Measurements from ENCODE around the gene AVPR2.
A peak's percentile ranks its signal among the peaks of the same experiment; 100 is the strongest.

Gene AVPR2

GRCh38 chrX:153952373-153953026, 48.0 kb downstream of the AVPR2 start:
- no peak overlapping the region for H3K4ac ChIP-seq (ENCODE audit: low read depth, low read length)
- no peak overlapping the region for H4K91ac ChIP-seq (ENCODE audit: low read depth, low read length)
- H3K4me2 ChIP-seq (ENCODE audit: low read length) = no peak overlapping the region
- no peak overlapping the region for H3K14ac ChIP-seq (ENCODE audit: low read length)
- no peak overlapping the region for H2AK5ac ChIP-seq (ENCODE audit: low read length)
- no peak overlapping the region for H2BK120ac ChIP-seq (ENCODE audit: insufficient read depth, low read length, poor library complexity)
- no peak overlapping the region for H3K23ac ChIP-seq (ENCODE audit: low read length)
- H3K79me2 ChIP-seq (ENCODE audit: control insufficient read depth, insufficient read depth, low read length, poor library complexity) = no peaks in the 10 kb centered on the region
- no peak overlapping the region for H3K4me3 ChIP-seq (ENCODE audit: low read depth, low read length)
- no CpG with 5 or more reads among the region's 32 CpGs for WGBS (ENCODE audit: extremely low coverage, insufficient coverage, insufficient read length)
- H3K79me1 ChIP-seq (ENCODE audit: low read length) = no peaks in the 10 kb centered on the region
- no peak overlapping the region for H2BK12ac ChIP-seq (ENCODE audit: low read length)
- no peaks in the 10 kb centered on the region for H3K9me3 ChIP-seq (ENCODE audit: insufficient read depth, low read depth, low read length)
- peak overlapping the region; percentile 38 for H3K18ac ChIP-seq (ENCODE audit: low read length)
- no peak overlapping the region for H3K27ac ChIP-seq (ENCODE audit: low read depth, low read length)
- H3K4me1 ChIP-seq (ENCODE audit: control insufficient read depth in 1 of 2, insufficient read depth in 2 of 2, low read length in 2 of 2) = no peaks in the 10 kb centered on the region
- no peak overlapping the region for H2BK5ac ChIP-seq (ENCODE audit: low read depth, low read length, poor library complexity)
- DNase-seq = no peak
- H3K9ac ChIP-seq (ENCODE audit: low read length) = no peak overlapping the region
- no peak overlapping the region for H4K8ac ChIP-seq (ENCODE audit: low read depth, low read length)
- H4K12ac ChIP-seq (ENCODE audit: low read depth, low read length) = no peak overlapping the region
- H3K36me3 ChIP-seq (ENCODE audit: control insufficient read depth in 1 of 2, insufficient read depth in 2 of 2, low read length in 2 of 2) = peaks cover 92 to 95% of the 10 kb centered on the region in 2 experiments
- no peak overlapping the region for H2AFZ ChIP-seq (ENCODE audit: insufficient read depth, low read length, poor library complexity)
- no peaks in the 10 kb centered on the region for H3K27me3 ChIP-seq (ENCODE audit: insufficient read depth, low read length)

- H3K4me3 ChIP-seq (ENCODE audit: low read depth, low read length) = no peak overlapping the region
- H3K14ac ChIP-seq (ENCODE audit: low read length) = no peak overlapping the region
- H3K4ac ChIP-seq (ENCODE audit: low read depth, low read length) = no peak overlapping the region
- no peak overlapping the region for H3K9ac ChIP-seq (ENCODE audit: low read length)
- H3K79me1 ChIP-seq (ENCODE audit: low read length) = no peaks in the 10 kb centered on the region
- H3K27ac ChIP-seq (ENCODE audit: low read depth, low read length) = no peak overlapping the region
- no peak overlapping the region for H3K4me2 ChIP-seq (ENCODE audit: low read length)
- no peak overlapping the region for H4K8ac ChIP-seq (ENCODE audit: low read depth, low read length)
- H3K9me3 ChIP-seq (ENCODE audit: insufficient read depth, low read depth, low read length) = no peaks in the 10 kb centered on the region
- H2BK5ac ChIP-seq (ENCODE audit: low read depth, low read length, poor library complexity) = no peak overlapping the region
- no CpG with 5 or more reads among the region's 33 CpGs for WGBS (ENCODE audit: extremely low coverage, insufficient coverage, insufficient read length)
- no peaks in the 10 kb centered on the region for H3K79me2 ChIP-seq (ENCODE audit: control insufficient read depth, insufficient read depth, low read length, poor library complexity)
- no peak overlapping the region for H3K18ac ChIP-seq (ENCODE audit: low read length)
- peaks cover 97 to 100% of the 10 kb centered on the region in 2 experiments for H3K36me3 ChIP-seq (ENCODE audit: control insufficient read depth in 1 of 2, insufficient read depth in 2 of 2, low read length in 2 of 2)
- H2BK12ac ChIP-seq (ENCODE audit: low read length) = no peak overlapping the region
- H2AK5ac ChIP-seq (ENCODE audit: low read length) = no peak overlapping the region
- H2AFZ ChIP-seq (ENCODE audit: insufficient read depth, low read length, poor library complexity) = no peak overlapping the region
- H4K12ac ChIP-seq (ENCODE audit: low read depth, low read length) = no peak overlapping the region
- no peak overlapping the region for H4K91ac ChIP-seq (ENCODE audit: low read depth, low read length)
- no peak overlapping the region for H2BK120ac ChIP-seq (ENCODE audit: insufficient read depth, low read length, poor library complexity)
- DNase-seq = peak; percentile 27 to 88
- H3K4me1 ChIP-seq (ENCODE audit: control insufficient read depth in 1 of 2, insufficient read depth in 2 of 2, low read length in 2 of 2) = no peaks in the 10 kb centered on the region
- no peaks in the 10 kb centered on the region for H3K27me3 ChIP-seq (ENCODE audit: insufficient read depth, low read length)
- H3K23ac ChIP-seq (ENCODE audit: low read length) = no peak overlapping the region
Observed at GRCh38 chrX:153953342-153953830, 48.9 kb downstream of the AVPR2 start.

- H3K79me1 ChIP-seq (ENCODE audit: low read length) = no peaks in the 10 kb centered on the region
- peaks cover 99 to 100% of the 10 kb centered on the region in 2 experiments for H3K36me3 ChIP-seq (ENCODE audit: control insufficient read depth in 1 of 2, insufficient read depth in 2 of 2, low read length in 2 of 2)
- no peak overlapping the region for H3K4me3 ChIP-seq (ENCODE audit: low read depth, low read length)
- no peak overlapping the region for H3K14ac ChIP-seq (ENCODE audit: low read length)
- H4K8ac ChIP-seq (ENCODE audit: low read depth, low read length) = no peak overlapping the region
- WGBS (ENCODE audit: extremely low coverage, insufficient coverage, insufficient read length) = no CpG with 5 or more reads among the region's 33 CpGs
- H3K9ac ChIP-seq (ENCODE audit: low read length) = no peak overlapping the region
- H3K79me2 ChIP-seq (ENCODE audit: control insufficient read depth, insufficient read depth, low read length, poor library complexity) = no peaks in the 10 kb centered on the region
- H3K27me3 ChIP-seq (ENCODE audit: insufficient read depth, low read length) = no peaks in the 10 kb centered on the region
- no peak overlapping the region for H3K4me2 ChIP-seq (ENCODE audit: low read length)
- no peak overlapping the region for H3K18ac ChIP-seq (ENCODE audit: low read length)
- H2BK12ac ChIP-seq (ENCODE audit: low read length) = no peak overlapping the region
- no peak overlapping the region for H2BK120ac ChIP-seq (ENCODE audit: insufficient read depth, low read length, poor library complexity)
- no peaks in the 10 kb centered on the region for H3K4me1 ChIP-seq (ENCODE audit: control insufficient read depth in 1 of 2, insufficient read depth in 2 of 2, low read length in 2 of 2)
- no peak overlapping the region for H2AFZ ChIP-seq (ENCODE audit: insufficient read depth, low read length, poor library complexity)
- H4K91ac ChIP-seq (ENCODE audit: low read depth, low read length) = no peak overlapping the region
- no peaks in the 10 kb centered on the region for H3K9me3 ChIP-seq (ENCODE audit: insufficient read depth, low read depth, low read length)
- H3K27ac ChIP-seq (ENCODE audit: low read depth, low read length) = no peak overlapping the region
- H3K4ac ChIP-seq (ENCODE audit: low read depth, low read length) = no peak overlapping the region
- no peak overlapping the region for H4K12ac ChIP-seq (ENCODE audit: low read depth, low read length)
- no peak for DNase-seq
- no peak overlapping the region for H3K23ac ChIP-seq (ENCODE audit: low read length)
- no peak overlapping the region for H2AK5ac ChIP-seq (ENCODE audit: low read length)
- H2BK5ac ChIP-seq (ENCODE audit: low read depth, low read length, poor library complexity) = no peak overlapping the region
Observed at GRCh38 chrX:153953892-153954557, 49.6 kb downstream of the AVPR2 start.

GRCh38 chrX:153954558-153955227, 50.2 kb downstream of the AVPR2 start:
- Histone ChIP-seq H4K12ac (ENCODE audit: low read depth, low read length) (no peak overlapping the region), H3K4ac (ENCODE audit: low read depth, low read length) (no peak overlapping the region), H3K9me3 (ENCODE audit: insufficient read depth, low read depth, low read length) (no peaks in the 10 kb centered on the region), H2BK120ac (ENCODE audit: insufficient read depth, low read length, poor library complexity) (no peak overlapping the region), H3K36me3 (ENCODE audit: control insufficient read depth in 1 of 2, insufficient read depth in 2 of 2, low read length in 2 of 2) (peaks cover 100% of the 10 kb centered on the region in 2 experiments), H4K8ac (ENCODE audit: low read depth, low read length) (no peak overlapping the region), H3K79me2 (ENCODE audit: control insufficient read depth, insufficient read depth, low read length, poor library complexity) (no peaks in the 10 kb centered on the region), H3K79me1 (ENCODE audit: low read length) (no peaks in the 10 kb centered on the region), H3K4me2 (ENCODE audit: low read length) (no peak overlapping the region), H3K18ac (ENCODE audit: low read length) (no peak overlapping the region), H3K4me1 (ENCODE audit: control insufficient read depth in 1 of 2, insufficient read depth in 2 of 2, low read length in 2 of 2) (no peaks in the 10 kb centered on the region), H2BK12ac (ENCODE audit: low read length) (no peak overlapping the region), H4K91ac (ENCODE audit: low read depth, low read length) (no peak overlapping the region), H3K14ac (ENCODE audit: low read length) (no peak overlapping the region), H3K4me3 (ENCODE audit: low read depth, low read length) (no peak overlapping the region), H2BK5ac (ENCODE audit: low read depth, low read length, poor library complexity) (no peak overlapping the region), H3K27me3 (ENCODE audit: insufficient read depth, low read length) (no peaks in the 10 kb centered on the region), H3K27ac (ENCODE audit: low read depth, low read length) (no peak overlapping the region), H2AFZ (ENCODE audit: insufficient read depth, low read length, poor library complexity) (no peak overlapping the region), H2AK5ac (ENCODE audit: low read length) (no peak overlapping the region), H3K23ac (ENCODE audit: low read length) (no peak overlapping the region), H3K9ac (ENCODE audit: low read length) (no peak overlapping the region)
- no CpG with 5 or more reads among the region's 44 CpGs for WGBS (ENCODE audit: extremely low coverage, insufficient coverage, insufficient read length)
- no peak for DNase-seq

Data from trophoblast cell (in vitro differentiated cells and primary cell).